GM23338 (cell line): ENCODE data around the gene MIDN.

ENCODE experiments used
- EZH2 ChIP-seq: fragments of 200-600 bp; sonication (generic); IDR thresholded peaks from one replicate; pipeline ENCODE4 v1.8.0; 2017; ENCODE audit warnings: antibody characterized with exemption, mild to moderate bottlenecking, low read depth; ENCODE audit not compliant: unreplicated experiment
- POLR2AphosphoS5 ChIP-seq: IDR thresholded peaks from 2 replicates; pipeline ENCODE4 v1.6.1; 2016; ENCODE audit warnings: antibody characterized with exemption, low read depth

DNA sequence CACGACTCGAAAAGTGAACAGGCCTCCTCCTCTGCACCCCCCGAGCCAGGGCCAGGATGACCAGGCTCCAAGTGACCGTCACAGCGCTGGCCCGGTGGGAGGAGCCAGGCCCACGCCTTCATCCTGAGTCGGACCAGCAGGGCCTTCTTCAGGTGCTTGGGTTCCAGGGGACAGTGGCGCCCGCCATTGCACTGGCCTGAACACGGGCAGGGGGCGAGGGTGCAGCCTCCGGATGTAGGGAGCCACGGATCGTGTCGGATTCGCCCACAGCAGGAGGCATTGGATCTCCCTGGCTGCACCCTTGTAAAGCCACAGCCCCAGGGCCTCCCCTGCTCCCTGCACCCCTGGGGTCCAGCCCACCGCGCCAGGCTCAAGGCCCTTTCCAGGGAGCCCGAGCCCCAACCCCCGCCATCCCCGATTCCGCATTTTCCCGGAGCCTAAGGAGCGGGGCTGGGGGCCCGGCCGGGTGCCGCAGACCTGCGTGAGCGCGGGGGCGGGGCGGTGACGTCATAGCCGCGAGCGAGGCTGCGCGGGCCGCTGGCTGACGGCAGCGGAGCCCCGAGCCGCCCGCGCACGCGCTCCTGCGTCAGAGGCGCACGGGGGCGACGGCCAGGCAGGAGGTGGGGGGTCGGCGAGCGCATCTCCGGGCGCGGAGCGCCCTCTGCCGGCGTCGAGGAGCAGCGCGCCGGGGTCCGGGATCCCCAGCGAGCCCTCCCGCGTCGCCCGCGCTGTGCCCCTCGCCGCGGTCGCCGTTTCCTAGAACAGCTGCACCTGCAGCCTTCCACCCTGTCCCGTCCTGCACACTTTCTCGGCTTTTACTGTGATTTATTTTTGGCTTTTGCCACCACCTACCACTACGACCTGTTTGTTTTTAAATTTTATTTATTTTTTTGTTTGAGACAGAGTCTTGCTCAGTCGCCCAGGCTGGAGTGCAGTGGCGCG lies 8.3 kb upstream of the MIDN start:
- TF ChIP-seq EZH2 (no peak), POLR2AphosphoS5 (0 out of 2 replicates have a peak, but pooled peaks have one; percentile 42)
